Hepatocyte (in vitro differentiated cells): Measurements from ENCODE around the gene FAM193A.

Source experiments
- EZH2phosphoT487 ChIP-seq: fragments of 200-600 bp; sonication (generic); IDR thresholded peaks from one replicate; pipeline ENCODE4 v1.6.1; 2018; ENCODE audit warnings: antibody characterized with exemption, mild to moderate bottlenecking, low read depth, moderate library complexity; ENCODE audit not compliant: unreplicated experiment, severe bottlenecking
- TF ChIP-seq, protein P1 (sequence below): fragments of 200-600 bp; sonication (generic); IDR thresholded peaks from 2 replicates; pipeline ENCODE4 v1.5.1; 2016; ENCODE audit warnings: antibody characterized with exemption, mild to moderate bottlenecking; ENCODE audit not compliant: poor library complexity

DNA sequence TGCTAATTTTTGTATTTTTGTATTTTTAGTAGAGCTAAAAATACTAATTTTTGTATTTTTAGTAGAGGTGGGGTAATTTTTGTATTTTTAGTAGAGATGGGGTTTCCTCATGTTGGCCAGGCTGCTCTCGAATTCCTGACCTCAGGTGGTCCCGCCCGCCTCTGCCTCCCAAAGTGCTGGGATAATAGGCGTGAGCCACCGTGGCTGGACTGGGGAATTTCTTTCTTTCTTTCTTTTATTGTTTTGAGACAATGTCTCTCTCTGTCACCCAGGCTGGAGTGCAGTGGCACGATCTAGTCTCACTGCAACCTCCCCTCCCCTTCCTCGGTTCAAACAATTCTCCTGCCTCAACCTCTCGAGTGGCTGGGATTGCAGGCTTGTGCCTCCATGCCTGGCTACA, 83.0 kb downstream of the FAM193A start:
- TF ChIP-seq, protein P1, sequence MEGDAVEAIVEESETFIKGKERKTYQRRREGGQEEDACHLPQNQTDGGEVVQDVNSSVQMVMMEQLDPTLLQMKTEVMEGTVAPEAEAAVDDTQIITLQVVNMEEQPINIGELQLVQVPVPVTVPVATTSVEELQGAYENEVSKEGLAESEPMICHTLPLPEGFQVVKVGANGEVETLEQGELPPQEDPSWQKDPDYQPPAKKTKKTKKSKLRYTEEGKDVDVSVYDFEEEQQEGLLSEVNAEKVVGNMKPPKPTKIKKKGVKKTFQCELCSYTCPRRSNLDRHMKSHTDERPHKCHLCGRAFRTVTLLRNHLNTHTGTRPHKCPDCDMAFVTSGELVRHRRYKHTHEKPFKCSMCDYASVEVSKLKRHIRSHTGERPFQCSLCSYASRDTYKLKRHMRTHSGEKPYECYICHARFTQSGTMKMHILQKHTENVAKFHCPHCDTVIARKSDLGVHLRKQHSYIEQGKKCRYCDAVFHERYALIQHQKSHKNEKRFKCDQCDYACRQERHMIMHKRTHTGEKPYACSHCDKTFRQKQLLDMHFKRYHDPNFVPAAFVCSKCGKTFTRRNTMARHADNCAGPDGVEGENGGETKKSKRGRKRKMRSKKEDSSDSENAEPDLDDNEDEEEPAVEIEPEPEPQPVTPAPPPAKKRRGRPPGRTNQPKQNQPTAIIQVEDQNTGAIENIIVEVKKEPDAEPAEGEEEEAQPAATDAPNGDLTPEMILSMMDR, result no peak
- no peak for TF ChIP-seq EZH2phosphoT487
